HepG2 (cell line): ENCODE results near the gene APOM. TPM values are rescaled to one million over a fixed set of nuclear protein-coding genes. Genes with fewer than 3 reads are reported as not detected.

Experiments
- ARNT2 ChIP-seq: sonication (generic); formaldehyde crosslinking; IDR thresholded peaks from 2 replicates; pipeline ENCODE4 v1.8.0; 2022; ENCODE audit warnings: mild to moderate bottlenecking, low read depth, missing genetic modification reagents, moderate library complexity
- HCFC1 ChIP-seq: fragments of 150-350 bp; IDR thresholded peaks from 2 replicates; pipeline ENCODE4 v1.6.1; 2014; ENCODE audit warnings: low read depth, low read length
- IKZF4 ChIP-seq: sonication (generic); formaldehyde crosslinking; IDR thresholded peaks from 2 replicates; pipeline ENCODE4 v1.5.1; 2020; ENCODE audit warnings: borderline replicate concordance, mild to moderate bottlenecking, low read depth, missing genetic modification reagents; ENCODE audit errors: not compliant biosample characterization
- JUND ChIP-seq: sonication (generic); formaldehyde crosslinking; IDR thresholded peaks from 2 replicates; pipeline ENCODE4 v1.8.0; 2022; ENCODE audit warnings: mild to moderate bottlenecking, missing genetic modification reagents
- MYC ChIP-seq: sonication (generic); formaldehyde crosslinking; IDR thresholded peaks from 2 replicates; pipeline ENCODE4 v1.9.0; 2021; ENCODE audit warnings: missing genetic modification reagents, borderline replicate concordance
- NR3C1 ChIP-seq: sonication (generic); formaldehyde crosslinking; IDR thresholded peaks from 2 replicates; pipeline ENCODE4 v1.4.0; 2020; ENCODE audit warnings: missing genetic modification reagents
- SIX1 ChIP-seq: sonication (generic); formaldehyde crosslinking; IDR thresholded peaks from 2 replicates; pipeline ENCODE4 v1.4.0; 2020; ENCODE audit warnings: missing genetic modification reagents, borderline replicate concordance
- SUZ12 ChIP-seq: fragments of 150-350 bp; IDR thresholded peaks from 2 replicates; pipeline ENCODE4 v1.6.1; 2014; ENCODE audit warnings: low read depth, low read length
- YY1 ChIP-seq: IDR thresholded peaks from 2 replicates; pipeline ENCODE4 v1.6.1; 2011; ENCODE audit warnings: low read length, low read depth, moderate library complexity, mild to moderate bottlenecking; ENCODE audit not compliant: insufficient read depth, insufficient replicate concordance
- ZNF292 ChIP-seq: sonication (generic); formaldehyde crosslinking; IDR thresholded peaks from 2 replicates; pipeline ENCODE4 v1.8.1; 2022; ENCODE audit warnings: mild to moderate bottlenecking, low read depth, missing genetic modification reagents, borderline replicate concordance
- ZNF383 ChIP-seq: sonication (generic); formaldehyde crosslinking; IDR thresholded peaks from 2 replicates; pipeline ENCODE4 v1.4.0; 2020; ENCODE audit warnings: missing genetic modification reagents, mild to moderate bottlenecking, borderline replicate concordance
- ZNF549 ChIP-seq: sonication (generic); formaldehyde crosslinking; IDR thresholded peaks from 2 replicates; pipeline ENCODE4 v1.5.0; 2020; ENCODE audit warnings: missing genetic modification reagents
- ZNF879 ChIP-seq: sonication (generic); formaldehyde crosslinking; IDR thresholded peaks from 2 replicates; pipeline ENCODE4 v1.8.1; 2023; ENCODE audit warnings: missing genetic modification reagents
- polyA plus RNA-seq, 8 experiments: library from polyadenylated mRNA; depleted of rRNA in 3 of 8; stranded (reverse) in 7 of 8; unstranded in 1 of 8; fragments of >200 nt; fragmentation: Illumina TruSeq in 4 of 8; extraction: Trizol in 4 of 8; gene quantifications; 2 replicates each; pipeline versions ENCODE4 v1.2.1 to v1.2.3, GENCODE V29; 2011 to 2016; ENCODE audit warnings: low read depth in 4 of 8, missing spikeins in 1 of 8, mixed read lengths in 1 of 8; ENCODE audit not compliant: insufficient read depth in 1 of 8
- total RNA-seq, 5 experiments: library from RNA; depleted of rRNA; stranded (reverse); fragments of >200 nt; fragmentation: Illumina TruSeq; extraction: Trizol; gene quantifications; 2 replicates each; pipeline ENCODE4 v1.2.3, GENCODE V29; 2016; ENCODE audit warnings: low read depth in 1 of 5
- TF ChIP-seq, protein P1 (sequence below): sonication (generic); formaldehyde crosslinking; IDR thresholded peaks from 2 replicates; pipeline ENCODE4 v1.8.0; 2022; ENCODE audit warnings: missing genetic modification reagents, mild to moderate bottlenecking, inconsistent platforms, borderline replicate concordance
- TF ChIP-seq, protein P2 (sequence below): sonication (generic); formaldehyde crosslinking; IDR thresholded peaks from 2 replicates; pipeline ENCODE4 v1.8.1; 2023; ENCODE audit warnings: mild to moderate bottlenecking, moderate library complexity, missing genetic modification reagents
- TF ChIP-seq, protein P3 (sequence below): sonication (generic); formaldehyde crosslinking; IDR thresholded peaks from 2 replicates; pipeline ENCODE4 v1.4.0; 2020; ENCODE audit warnings: mild to moderate bottlenecking, missing genetic modification reagents
- TF ChIP-seq, protein P4 (sequence below): sonication (generic); formaldehyde crosslinking; IDR thresholded peaks from 2 replicates; pipeline ENCODE4 v1.8.1; 2022; ENCODE audit warnings: mild to moderate bottlenecking, missing genetic modification reagents
- TF ChIP-seq, protein P5 (sequence below): sonication (generic); formaldehyde crosslinking; IDR thresholded peaks from 2 replicates; pipeline ENCODE4 v1.5.1; 2020; ENCODE audit warnings: missing genetic modification reagents, mild to moderate bottlenecking, borderline replicate concordance
- TF ChIP-seq, protein P6 (sequence below): sonication (generic); formaldehyde crosslinking; IDR thresholded peaks from 2 replicates; pipeline ENCODE4 v1.5.1; 2020; ENCODE audit warnings: mild to moderate bottlenecking, missing genetic modification reagents, moderate library complexity

The APOM gene
- total and polyA plus RNA-seq, 2 of the 13 experiments (the other 11 are each of a cell fraction or from before 2014, with no cell fraction given): 98.2 to 1,140 TPM

DNA sequence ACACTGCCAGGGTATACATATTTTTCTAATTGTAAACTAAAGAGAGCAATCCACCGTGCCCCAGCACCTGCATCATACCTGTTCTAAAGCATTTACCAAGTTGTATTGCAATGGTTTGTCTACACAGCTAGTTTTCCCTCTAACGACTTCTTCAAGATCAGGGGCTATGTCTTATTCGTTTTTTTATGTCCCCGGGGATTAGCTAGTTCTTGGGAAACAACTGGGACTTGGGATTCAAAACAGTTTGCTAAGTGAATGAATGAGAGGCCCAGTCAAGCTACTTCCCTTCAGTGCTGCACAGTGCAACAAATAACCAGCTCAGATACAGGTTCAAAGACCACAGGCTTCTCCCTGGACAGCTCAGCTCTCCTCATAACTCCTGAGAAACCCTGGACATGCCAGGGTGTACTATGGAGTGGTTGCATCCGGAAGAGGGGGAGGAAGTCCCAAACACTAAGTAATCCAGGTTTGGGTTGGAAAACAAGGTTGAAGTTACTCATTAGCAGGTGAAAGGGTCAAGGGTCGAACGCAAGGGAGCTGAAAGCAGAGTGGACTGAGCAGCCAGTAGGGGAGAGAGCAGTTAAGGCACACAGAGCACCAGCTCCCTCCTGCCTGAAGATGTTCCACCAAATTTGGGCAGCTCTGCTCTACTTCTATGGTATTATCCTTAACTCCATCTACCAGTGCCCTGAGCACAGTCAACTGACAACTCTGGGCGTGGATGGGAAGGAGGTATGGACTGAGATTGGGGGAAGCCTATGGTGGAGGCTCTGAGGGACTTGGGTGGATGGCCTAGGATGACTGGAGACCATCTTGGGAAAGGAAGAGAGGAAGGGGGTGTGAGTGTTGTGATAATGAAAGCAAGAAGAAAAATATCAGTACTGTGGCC is at the start of gene APOM (continued):
- no peak for TF ChIP-seq NR3C1 (CRISPR knock-in tag)
- TF ChIP-seq, protein P1, sequence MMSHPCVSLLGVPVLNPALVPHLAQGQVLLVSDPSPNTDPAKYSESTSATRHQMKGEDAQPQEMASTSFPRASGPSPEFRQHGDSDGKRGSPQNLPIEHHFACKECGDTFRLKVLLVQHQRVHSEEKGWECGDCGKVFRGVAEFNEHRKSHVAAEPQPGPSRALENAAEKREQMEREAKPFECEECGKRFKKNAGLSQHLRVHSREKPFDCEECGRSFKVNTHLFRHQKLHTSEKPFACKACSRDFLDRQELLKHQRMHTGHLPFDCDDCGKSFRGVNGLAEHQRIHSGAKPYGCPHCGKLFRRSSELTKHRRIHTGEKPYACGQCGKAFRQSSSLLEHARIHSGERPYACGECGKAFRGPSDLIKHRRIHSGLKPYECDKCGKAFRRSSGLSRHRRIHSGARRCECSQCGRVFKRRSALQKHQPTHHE: peak; percentile 97
- TF ChIP-seq HCFC1: peak; percentile 46; the same call in 1 of the 2 replicates
- no peak for TF ChIP-seq YY1
- TF ChIP-seq, protein P2, sequence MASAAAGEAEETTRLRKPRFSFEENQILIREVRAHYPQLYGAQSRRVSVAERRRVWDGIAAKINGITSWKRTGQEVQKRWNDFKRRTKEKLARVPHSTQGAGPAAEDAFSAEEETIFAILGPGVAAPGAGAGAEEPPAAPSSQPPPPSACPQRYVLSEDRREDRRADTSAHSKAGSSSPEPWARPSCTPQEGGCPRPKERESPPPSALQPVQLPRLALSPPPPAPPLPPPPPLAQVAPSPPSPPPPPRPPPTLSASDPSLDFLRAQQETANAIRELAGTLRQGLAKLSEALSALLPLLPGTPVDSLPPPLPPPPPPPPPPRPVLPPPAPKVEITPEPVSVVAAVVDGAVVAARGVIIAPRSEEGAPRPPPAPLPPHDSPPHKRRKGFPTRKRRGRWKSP (CRISPR knock-in tag): peak; percentile 96
- peak; percentile 81 for TF ChIP-seq MYC
- TF ChIP-seq ZNF292 (CRISPR knock-in tag): no peak; the same call in 1 of the 2 replicates
- TF ChIP-seq ZNF879 (CRISPR knock-in tag): no peak
- TF ChIP-seq ZNF383 (CRISPR knock-in tag): no peak; the same call in 1 of the 2 replicates
- TF ChIP-seq, protein P3, sequence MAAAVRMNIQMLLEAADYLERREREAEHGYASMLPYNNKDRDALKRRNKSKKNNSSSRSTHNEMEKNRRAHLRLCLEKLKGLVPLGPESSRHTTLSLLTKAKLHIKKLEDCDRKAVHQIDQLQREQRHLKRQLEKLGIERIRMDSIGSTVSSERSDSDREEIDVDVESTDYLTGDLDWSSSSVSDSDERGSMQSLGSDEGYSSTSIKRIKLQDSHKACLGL (CRISPR knock-in tag): no peak; the same call in 1 of the 2 replicates
- TF ChIP-seq, protein P4, sequence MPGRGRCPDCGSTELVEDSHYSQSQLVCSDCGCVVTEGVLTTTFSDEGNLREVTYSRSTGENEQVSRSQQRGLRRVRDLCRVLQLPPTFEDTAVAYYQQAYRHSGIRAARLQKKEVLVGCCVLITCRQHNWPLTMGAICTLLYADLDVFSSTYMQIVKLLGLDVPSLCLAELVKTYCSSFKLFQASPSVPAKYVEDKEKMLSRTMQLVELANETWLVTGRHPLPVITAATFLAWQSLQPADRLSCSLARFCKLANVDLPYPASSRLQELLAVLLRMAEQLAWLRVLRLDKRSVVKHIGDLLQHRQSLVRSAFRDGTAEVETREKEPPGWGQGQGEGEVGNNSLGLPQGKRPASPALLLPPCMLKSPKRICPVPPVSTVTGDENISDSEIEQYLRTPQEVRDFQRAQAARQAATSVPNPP (CRISPR knock-in tag): peak; percentile 83; the same call in 1 of the 2 replicates
- TF ChIP-seq, protein P5, sequence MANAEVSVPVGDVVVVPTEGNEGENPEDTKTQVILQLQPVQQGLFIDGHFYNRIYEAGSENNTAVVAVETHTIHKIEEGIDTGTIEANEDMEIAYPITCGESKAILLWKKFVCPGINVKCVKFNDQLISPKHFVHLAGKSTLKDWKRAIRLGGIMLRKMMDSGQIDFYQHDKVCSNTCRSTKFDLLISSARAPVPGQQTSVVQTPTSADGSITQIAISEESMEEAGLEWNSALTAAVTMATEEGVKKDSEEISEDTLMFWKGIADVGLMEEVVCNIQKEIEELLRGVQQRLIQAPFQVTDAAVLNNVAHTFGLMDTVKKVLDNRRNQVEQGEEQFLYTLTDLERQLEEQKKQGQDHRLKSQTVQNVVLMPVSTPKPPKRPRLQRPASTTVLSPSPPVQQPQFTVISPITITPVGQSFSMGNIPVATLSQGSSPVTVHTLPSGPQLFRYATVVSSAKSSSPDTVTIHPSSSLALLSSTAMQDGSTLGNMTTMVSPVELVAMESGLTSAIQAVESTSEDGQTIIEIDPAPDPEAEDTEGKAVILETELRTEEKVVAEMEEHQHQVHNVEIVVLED (CRISPR knock-in tag): peak; percentile 78; the same call in 1 of the 2 replicates
- TF ChIP-seq, protein P6, sequence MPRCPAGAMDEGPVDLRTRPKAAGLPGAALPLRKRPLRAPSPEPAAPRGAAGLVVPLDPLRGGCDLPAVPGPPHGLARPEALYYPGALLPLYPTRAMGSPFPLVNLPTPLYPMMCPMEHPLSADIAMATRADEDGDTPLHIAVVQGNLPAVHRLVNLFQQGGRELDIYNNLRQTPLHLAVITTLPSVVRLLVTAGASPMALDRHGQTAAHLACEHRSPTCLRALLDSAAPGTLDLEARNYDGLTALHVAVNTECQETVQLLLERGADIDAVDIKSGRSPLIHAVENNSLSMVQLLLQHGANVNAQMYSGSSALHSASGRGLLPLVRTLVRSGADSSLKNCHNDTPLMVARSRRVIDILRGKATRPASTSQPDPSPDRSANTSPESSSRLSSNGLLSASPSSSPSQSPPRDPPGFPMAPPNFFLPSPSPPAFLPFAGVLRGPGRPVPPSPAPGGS: peak; percentile 85; the same call in 1 of the 2 replicates
- peak; percentile 48; the same call in 1 of the 2 replicates for TF ChIP-seq JUND (CRISPR knock-in tag)
- no peak; the same call in 1 of the 2 replicates for TF ChIP-seq ARNT2
- TF ChIP-seq SUZ12: no peak
- TF ChIP-seq IKZF4 (CRISPR knock-in tag): peak; percentile 94
- TF ChIP-seq ZNF549 (CRISPR knock-in tag): peak; percentile 59; the same call in 1 of the 2 replicates
- peak; percentile 73; the same call in 1 of the 2 replicates for TF ChIP-seq SIX1 (CRISPR knock-in tag)
